ENCODE data around the gene AKNA.

GRCh38 chr9:114300153-114300845 is 87.5 kb downstream of the AKNA start:
- no peak for TF ChIP-seq CTCF (IDR thresholded peaks at IDR 0.05)
- TF ChIP-seq POLR2A (IDR thresholded peaks at IDR 0.05): no peak
